ENCODE results near the gene FIGLA. TPM values are rescaled to one million over a fixed set of nuclear protein-coding genes. Genes with fewer than 3 reads are reported as not detected.

FIGLA gene
- total RNA-seq, 1 experiment from 2014 or later, result not detected

- CTCF ChIA-PET, result no interaction called here
- no TSS peak for BruUV-seq (replicated peaks)
- H3K27ac Mint-ChIP-seq (ENCODE audit: unreplicated experiment), result no peak overlapping the region
- H3K27me3 Mint-ChIP-seq (ENCODE audit: unreplicated experiment), result peaks cover 18% of the 10 kb centered on the region
- no peak for DNase-seq
- TF ChIP-seq CTCF (IDR thresholded peaks at IDR 0.05; ENCODE audit: unreplicated experiment), result no peak
- no peaks in the 10 kb centered on the region for H3K4me1 Mint-ChIP-seq (ENCODE audit: low read depth, unreplicated experiment)
- no peaks in the 10 kb centered on the region for H3K36me3 Mint-ChIP-seq (ENCODE audit: insufficient read depth, unreplicated experiment)
- no peaks in the 10 kb centered on the region for H3K9me3 Mint-ChIP-seq (ENCODE audit: low read depth, unreplicated experiment)
- no peak overlapping the region for H3K4me3 Mint-ChIP-seq (ENCODE audit: low read depth, unreplicated experiment)
- intact Hi-C loops (cut with micrococcal nuclease; ENCODE audit: unreplicated experiment), result no loop called here
These were observed 32.5 kb downstream of the FIGLA start for GRCh38 chr2:70757966-70758365.

- no peak for TF ChIP-seq CTCF (IDR thresholded peaks at IDR 0.05; ENCODE audit: unreplicated experiment)
- no TSS peak for BruUV-seq (replicated peaks)
- H3K36me3 Mint-ChIP-seq (ENCODE audit: insufficient read depth, unreplicated experiment), result no peaks in the 10 kb centered on the region
- peaks cover 12% of the 10 kb centered on the region for H3K27me3 Mint-ChIP-seq (ENCODE audit: unreplicated experiment)
- CTCF ChIA-PET, result no interaction called here
- H3K9me3 Mint-ChIP-seq (ENCODE audit: low read depth, unreplicated experiment), result no peaks in the 10 kb centered on the region
- intact Hi-C loops (cut with micrococcal nuclease; ENCODE audit: unreplicated experiment), result no loop called here
- DNase-seq, result no peak
- H3K4me3 Mint-ChIP-seq (ENCODE audit: low read depth, unreplicated experiment), result no peak overlapping the region
- no peaks in the 10 kb centered on the region for H3K4me1 Mint-ChIP-seq (ENCODE audit: low read depth, unreplicated experiment)
- no peak overlapping the region for H3K27ac Mint-ChIP-seq (ENCODE audit: unreplicated experiment)
These were observed 33.1 kb downstream of the FIGLA start for GRCh38 chr2:70757360-70757759.

GRCh38 chr2:70756128-70756527, 34.3 kb downstream of the FIGLA start:
- no peak overlapping the region for H3K4me3 Mint-ChIP-seq (ENCODE audit: low read depth, unreplicated experiment)
- CTCF ChIA-PET, result no interaction called here

GRCh38 chr2:70753902-70754301, 36.5 kb downstream of the FIGLA start:
- no peak for DNase-seq
- Mint-ChIP-seq H3K27ac (ENCODE audit: unreplicated experiment) (no peak overlapping the region), H3K27me3 (ENCODE audit: unreplicated experiment) (peaks cover 27% of the 10 kb centered on the region), H3K4me3 (ENCODE audit: low read depth, unreplicated experiment) (no peak overlapping the region), H3K4me1 (ENCODE audit: low read depth, unreplicated experiment) (no peaks in the 10 kb centered on the region), H3K36me3 (ENCODE audit: insufficient read depth, unreplicated experiment) (no peaks in the 10 kb centered on the region), H3K9me3 (ENCODE audit: low read depth, unreplicated experiment) (no peaks in the 10 kb centered on the region)
- intact Hi-C loops (cut with micrococcal nuclease; ENCODE audit: unreplicated experiment), result no loop called here
- no TSS peak for BruUV-seq (replicated peaks)
- TF ChIP-seq CTCF (IDR thresholded peaks at IDR 0.05; ENCODE audit: unreplicated experiment), result no peak
- CTCF ChIA-PET, result no interaction called here

More at GRCh38 chr2:70756128-70756527, 34.3 kb downstream of the FIGLA start:
- no TSS peak for BruUV-seq (replicated peaks)
- no peak overlapping the region for H3K27ac Mint-ChIP-seq (ENCODE audit: unreplicated experiment)
- intact Hi-C loops (cut with micrococcal nuclease; ENCODE audit: unreplicated experiment), result no loop called here
- TF ChIP-seq CTCF (IDR thresholded peaks at IDR 0.05; ENCODE audit: unreplicated experiment), result no peak
- peaks cover 5% of the 10 kb centered on the region for H3K27me3 Mint-ChIP-seq (ENCODE audit: unreplicated experiment)
- no peaks in the 10 kb centered on the region for H3K4me1 Mint-ChIP-seq (ENCODE audit: low read depth, unreplicated experiment)
- no peaks in the 10 kb centered on the region for H3K36me3 Mint-ChIP-seq (ENCODE audit: insufficient read depth, unreplicated experiment)
- no peaks in the 10 kb centered on the region for H3K9me3 Mint-ChIP-seq (ENCODE audit: low read depth, unreplicated experiment)
- DNase-seq, result no peak

Data from Calu3 (cell line).